Adrenal gland (tissue), 12 donors: ENCODE results near the gene SMG6. TPM values are rescaled to one million over a fixed set of nuclear protein-coding genes. Genes with fewer than 3 reads are reported as not detected.
A peak's percentile ranks its signal among the peaks of the same experiment; 100 is the strongest.

Experiments used
- DNase-seq, 7 donors: peaks; one replicate each; pipeline ENCODE4 v3.0.0-alpha.2; 2019 to 2020
- H3K27ac ChIP-seq, 5 donors: fragments of 200-600 bp; sonication (generic) in 4 of 5; 1 replicate in 3 of 5; 2 replicates in 2 of 5; pipeline versions ENCODE4 v1.5.1 to v1.8.0; 2016 to 2020; ENCODE audit warnings: mild to moderate bottlenecking in 1 of 5
- H3K27me3 ChIP-seq: fragments of 200-600 bp; 2 replicates; pipeline ENCODE4 v1.8.0; 2021
- H3K36me3 ChIP-seq, 2 donors: fragments of 200-600 bp; replicated peaks in 1 of 2; 1 replicate in 1 of 2; 2 replicates in 1 of 2; pipeline versions ENCODE4 v1.5.1 to v1.8.0; 2018 to 2022
- H3K4me1 ChIP-seq, 2 donors: fragments of 200-600 bp; replicated peaks in 1 of 2; 1 replicate in 1 of 2; 2 replicates in 1 of 2; pipeline versions ENCODE4 v1.5.1 to v1.8.0; 2018 to 2021
- H3K4me3 ChIP-seq, 4 donors: fragments of 200-600 bp; sonication (generic) in 3 of 4; one replicate each; pipeline ENCODE4 v1.5.1; 2016 to 2018
- H3K9me3 ChIP-seq, 3 donors: fragments of 200-600 bp; sonication (generic) in 1 of 3; replicated peaks in 1 of 3; 1 replicate in 2 of 3; 2 replicates in 1 of 3; pipeline versions ENCODE4 v1.5.1 to v1.8.0; 2016 to 2021
- POLR2A ChIP-seq, 2 donors: fragments of 450-650 bp; IDR thresholded peaks; one replicate each; pipeline ENCODE4 v1.6.1; 2017; ENCODE audit warnings: antibody characterized with exemption in 2 of 2, mild to moderate bottlenecking in 2 of 2, moderate library complexity in 1 of 2
- WGBS, 4 donors: extraction: QIAGEN DNeasy Blood & Tissue Kit in 2 of 4; methylation state at CpG; one replicate each; pipeline versions ENCODE4 v1.1.5 to v1.1.7; 2013 to 2017; 5-methylcytosine and 5-hydroxymethylcytosine counted together
- intact Hi-C, 2 donors: fragments of 100-400 bp; cut with DNase I; formaldehyde crosslinking; loops; one replicate each; pipeline versions ENCODE4 v1.14.1 to v1.15.0; 2022 to 2023
- polyA plus RNA-seq, 3 donors: library from polyadenylated mRNA; stranded (reverse); fragments of 200-250 nt in 2 of 3; fragments of 350-450 nt in 1 of 3; fragmentation: Illumina TruSeq in 1 of 3; extraction: RNeasy Lipid Tissue Mini Kit (QIAGEN cat#74804) in 1 of 3; gene quantifications; one replicate each; pipeline ENCODE4 v1.2.3, GENCODE V29; 2013 to 2014
- total RNA-seq, 9 donors: library from RNA; depleted of rRNA in 4 of 9; stranded (reverse); fragments of >200 nt in 4 of 9; fragments of 120-200 nt in 1 of 9; fragmentation: NEBNext Ultra II Directional in 1 of 9; extraction: Animal tissue kit (Norgen Biotek cat#: 25700) in 1 of 9; gene quantifications; one replicate each; pipeline versions ENCODE4 v1.1.0 to v1.2.4, GENCODE V29; 2013 to 2023
- TF ChIP-seq, protein P1 (sequence below), 6 experiments: fragments of 450-650 bp in 4 of 6; fragments of 200-600 bp in 2 of 6; sonication (generic) in 1 of 6; IDR thresholded peaks; 1 replicate in 5 of 6; 2 replicates in 1 of 6; pipeline versions ENCODE4 v1.5.1 to v1.8.0; 2016 to 2021; ENCODE audit warnings: antibody characterized with exemption in 6 of 6, mild to moderate bottlenecking in 2 of 6, moderate library complexity in 1 of 6
- donor health status: healthy with polysubstance abuse.
- donor health status: Bipolar disorder and iron deficiency.
- donor health status: DM: yes; HTN: yes; CAD: no.
- donor health status: DM: no; HTN: no; CAD: no.
- donor health status: DM: no; HTN: no; CAD: no.
- donor health status: DM: yes; HTN: yes; CAD: no.

Gene SMG6
- total and polyA plus RNA-seq, 12 donors, result 15.9 to 85.1 (median 44.0) TPM

DNA sequence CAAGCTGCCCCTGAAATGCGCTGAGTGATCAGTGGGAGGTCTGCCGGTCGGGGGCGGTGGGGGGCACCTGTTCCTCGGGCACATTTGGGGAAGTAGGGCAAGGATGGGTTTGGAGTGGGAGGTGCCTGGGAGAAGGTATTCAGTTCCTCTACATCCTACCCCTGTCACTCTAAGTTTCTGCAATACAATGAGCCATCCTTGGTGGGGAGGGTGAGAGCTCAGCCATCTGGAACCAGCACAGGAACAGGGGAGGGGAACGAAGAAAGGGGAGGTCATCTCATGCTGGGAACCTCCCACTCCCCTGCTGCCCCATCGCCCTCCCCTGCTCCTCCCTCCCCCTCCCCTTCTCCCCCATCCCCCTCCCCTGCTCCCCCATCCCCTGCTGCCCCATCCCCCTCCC is 269.4 kb downstream of the SMG6 start:
- Histone ChIP-seq H3K27ac (no peak overlapping the region), H3K4me1 (peaks cover 4 to 7% of the 10 kb centered on the region in 2 donors), H3K4me3 (no peak overlapping the region), H3K27me3 (no peaks in the 10 kb centered on the region), H3K9me3 (no peaks in the 10 kb centered on the region), H3K36me3 (peaks cover 0 to 30% of the 10 kb centered on the region in 2 donors)
- intact Hi-C loops, result no loop called here
- DNase-seq, result no peak
- 79 to 92% (median 79%) methylated on average over 5 to 7 of the region's 7 CpGs; no CpG with 5 or more reads in 1 of the 4 donors for WGBS, 4 donors
- TF ChIP-seq POLR2A (IDR thresholded peaks at IDR 0.05), result no peak
- TF ChIP-seq, protein P1, sequence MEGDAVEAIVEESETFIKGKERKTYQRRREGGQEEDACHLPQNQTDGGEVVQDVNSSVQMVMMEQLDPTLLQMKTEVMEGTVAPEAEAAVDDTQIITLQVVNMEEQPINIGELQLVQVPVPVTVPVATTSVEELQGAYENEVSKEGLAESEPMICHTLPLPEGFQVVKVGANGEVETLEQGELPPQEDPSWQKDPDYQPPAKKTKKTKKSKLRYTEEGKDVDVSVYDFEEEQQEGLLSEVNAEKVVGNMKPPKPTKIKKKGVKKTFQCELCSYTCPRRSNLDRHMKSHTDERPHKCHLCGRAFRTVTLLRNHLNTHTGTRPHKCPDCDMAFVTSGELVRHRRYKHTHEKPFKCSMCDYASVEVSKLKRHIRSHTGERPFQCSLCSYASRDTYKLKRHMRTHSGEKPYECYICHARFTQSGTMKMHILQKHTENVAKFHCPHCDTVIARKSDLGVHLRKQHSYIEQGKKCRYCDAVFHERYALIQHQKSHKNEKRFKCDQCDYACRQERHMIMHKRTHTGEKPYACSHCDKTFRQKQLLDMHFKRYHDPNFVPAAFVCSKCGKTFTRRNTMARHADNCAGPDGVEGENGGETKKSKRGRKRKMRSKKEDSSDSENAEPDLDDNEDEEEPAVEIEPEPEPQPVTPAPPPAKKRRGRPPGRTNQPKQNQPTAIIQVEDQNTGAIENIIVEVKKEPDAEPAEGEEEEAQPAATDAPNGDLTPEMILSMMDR (IDR thresholded peaks at IDR 0.05), result no peak

DNA sequence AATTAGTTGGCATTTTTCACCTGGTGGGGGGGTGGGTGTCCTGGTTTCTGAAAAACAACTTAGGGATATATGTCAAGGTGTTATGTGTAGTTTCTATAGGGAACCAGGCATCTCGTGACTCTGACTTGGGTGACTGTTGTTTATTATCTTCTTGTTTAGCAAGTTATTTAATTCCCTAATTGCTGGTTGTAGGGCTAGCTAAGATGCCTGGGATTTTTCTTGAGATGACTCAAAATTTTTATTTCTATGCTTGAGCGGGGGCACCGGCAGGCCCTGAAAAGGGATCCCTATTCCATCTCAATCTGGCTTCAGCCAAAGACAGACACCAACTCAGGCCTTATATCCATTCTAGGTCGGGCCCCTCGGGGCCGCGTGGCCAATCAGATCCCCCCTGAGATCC is 270.4 kb downstream of the SMG6 start:
- Histone ChIP-seq H3K9me3 (no peaks in the 10 kb centered on the region), H3K4me1 (peaks cover 4 to 7% of the 10 kb centered on the region in 2 donors), H3K27ac (no peak overlapping the region), H3K4me3 (no peak overlapping the region), H3K27me3 (no peaks in the 10 kb centered on the region), H3K36me3 (peaks cover 0 to 30% of the 10 kb centered on the region in 2 donors)
- intact Hi-C loops, result no loop called here
- no peak for DNase-seq
- no peak for TF ChIP-seq POLR2A (IDR thresholded peaks at IDR 0.05)
- TF ChIP-seq, protein P1 (IDR thresholded peaks at IDR 0.05), result no peak
- 90 to 93% (median 91%) methylated on average over 5 to 7 of the region's 7 CpGs for WGBS, 4 donors

DNA sequence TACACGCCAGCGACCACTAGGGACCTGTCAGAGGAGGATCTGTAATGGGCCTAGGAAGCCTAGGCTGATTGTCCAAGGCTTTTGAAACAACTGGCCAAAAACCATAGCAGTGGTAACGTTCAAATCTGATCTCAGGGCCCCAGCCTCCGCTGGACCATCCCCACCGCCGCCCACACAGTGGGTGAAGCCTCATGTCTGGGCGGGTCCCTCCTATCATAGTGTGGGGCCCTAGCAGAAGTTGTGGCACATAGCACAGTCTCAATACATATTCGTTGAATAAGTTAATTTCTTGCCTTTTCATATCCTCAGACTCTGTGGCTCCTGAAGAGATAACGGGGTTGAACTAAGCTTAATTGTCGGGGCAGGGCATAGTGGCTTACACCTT is 272.8 kb downstream of the SMG6 start:
- 17 to 26% (median 18%) methylated on average over 8 to 10 of the region's 10 CpGs for WGBS, 4 donors
- peak overlapping the region in 3 of 5 donors; percentile 58 to 81 (median 80) for H3K27ac ChIP-seq
- intact Hi-C loops, result loop anchor here in 1 of 2 donors (2.0 kb wide), 1 partner anchor 122 kb away; no protein-coding TSS in a partner anchor
- peak overlapping the region; percentile 67 to 99 (median 91) for H3K4me3 ChIP-seq
- H3K36me3 ChIP-seq, result peaks cover 0 to 9% of the 10 kb centered on the region in 2 donors
- H3K4me1 ChIP-seq, result peaks cover 7 to 20% of the 10 kb centered on the region in 2 donors
- no peaks in the 10 kb centered on the region for H3K9me3 ChIP-seq
- peak in 5 of 7 donors; percentile 56 to 72 (median 64) for DNase-seq
- H3K27me3 ChIP-seq, result no peaks in the 10 kb centered on the region
- no peak for TF ChIP-seq POLR2A (IDR thresholded peaks at IDR 0.05)
- TF ChIP-seq, protein P1 (IDR thresholded peaks at IDR 0.05), result peak in 3 of 6 experiments; percentile 26 to 40 (median 38)

DNA sequence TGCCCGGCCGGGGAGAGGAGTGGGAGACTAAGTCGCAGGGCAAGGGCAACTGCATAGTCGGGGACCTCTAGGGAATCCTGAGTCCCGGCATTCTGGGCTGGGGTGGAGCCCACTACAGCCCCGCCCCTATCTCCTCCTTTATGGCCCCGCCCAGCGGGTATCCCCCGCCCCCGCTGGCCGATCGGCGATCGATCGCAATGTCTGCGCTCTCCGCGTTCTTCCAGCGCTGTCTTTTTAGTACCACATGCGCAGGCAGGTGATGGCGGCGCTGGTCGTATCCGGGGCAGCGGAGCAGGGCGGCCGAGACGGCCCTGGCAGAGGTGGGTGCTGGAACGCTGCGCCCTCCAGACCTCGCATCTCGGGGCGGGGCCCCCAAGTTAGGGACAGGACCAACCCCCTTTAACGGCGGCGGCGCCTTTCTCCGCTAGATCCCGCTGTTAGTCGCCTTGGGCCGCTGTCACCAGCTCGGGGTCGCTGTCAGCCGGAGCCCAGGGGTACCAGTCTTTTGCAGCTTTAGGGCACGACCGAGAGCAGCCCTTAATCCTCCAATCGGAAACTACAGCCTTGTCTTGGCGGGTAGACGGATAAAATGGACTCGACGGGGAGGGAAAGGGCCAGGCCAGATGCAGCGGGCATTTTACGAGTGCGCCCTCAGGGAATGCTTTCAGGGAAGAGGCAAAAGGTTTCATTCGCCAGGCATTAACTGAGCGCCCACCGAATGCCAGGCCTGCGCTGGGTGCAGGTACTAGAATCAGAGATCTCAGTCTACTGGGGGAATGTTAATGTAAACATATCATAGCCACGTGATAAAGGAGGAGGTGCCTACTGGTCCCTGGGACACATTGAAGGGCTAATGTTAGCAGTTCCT is 273.4 kb downstream of the SMG6 start, which contains the start of gene DPH1:
Gene DPH1 (plus strand): TSS at position 243 of the 868 bp plus-strand sequence. CDS start 17 bp downstream, at position 260.
- Histone ChIP-seq H3K4me1 (peaks cover 7 to 25% of the 10 kb centered on the region in 2 donors), H3K27ac (peak within 1 kb of the TSS in 4 of 5 donors; percentile 11 to 81 (median 69)), H3K27me3 (no peaks in the 10 kb centered on the region), H3K36me3 (peaks cover 0 to 7% of the 10 kb centered on the region in 2 donors), H3K4me3 (peak within 1 kb of the TSS; percentile 67 to 99 (median 91)), H3K9me3 (no peaks in the 10 kb centered on the region)
- peak; percentile 90 to 94 (median 93) for DNase-seq
- 1 to 4% (median 1%) methylated on average over 26 to 59 of the region's 59 CpGs for WGBS, 4 donors
- intact Hi-C loops, result loop anchor here (2.0 to 5.0 kb wide), 2 partner anchors 121 to 123 kb away; no protein-coding TSS in a partner anchor
- TF ChIP-seq, protein P1 (IDR thresholded peaks at IDR 0.05), result peak in 1 of 6 experiments; percentile 49
- peak; percentile 12 to 63 for TF ChIP-seq POLR2A (IDR thresholded peaks at IDR 0.05)
